Mononuclear cell (primary cell): Measurements from ENCODE around the gene UBL5. TPM values are rescaled to one million over a fixed set of nuclear protein-coding genes. Genes with fewer than 3 reads are reported as not detected.

Experiments
- H3K27me3 ChIP-seq: 2 replicates; pipeline ENCODE4 v1.6.0; 2011; ENCODE audit warnings: low read length, control low read depth; ENCODE audit not compliant: insufficient read depth
- H3K4me1 ChIP-seq: 2 replicates; pipeline ENCODE4 v1.5.1; 2011; ENCODE audit warnings: mild to moderate bottlenecking, low read length, control low read depth; ENCODE audit not compliant: insufficient read depth
- H3K4me3 ChIP-seq: 2 replicates; pipeline ENCODE4 v1.5.1; 2011; ENCODE audit warnings: mild to moderate bottlenecking, low read length, moderate library complexity
- H3K9me3 ChIP-seq: 2 replicates; pipeline ENCODE4 v1.5.1; 2011; ENCODE audit warnings: low read depth, mild to moderate bottlenecking, control low read depth, low read length
- total RNA-seq: library from RNA; depleted of rRNA; stranded (reverse); fragments of >200 nt; gene quantifications from one replicate; pipeline ENCODE4 v1.2.3, GENCODE V29; 2012

The UBL5 gene
- total RNA-seq, 1 donor: 75.8 TPM

DNA sequence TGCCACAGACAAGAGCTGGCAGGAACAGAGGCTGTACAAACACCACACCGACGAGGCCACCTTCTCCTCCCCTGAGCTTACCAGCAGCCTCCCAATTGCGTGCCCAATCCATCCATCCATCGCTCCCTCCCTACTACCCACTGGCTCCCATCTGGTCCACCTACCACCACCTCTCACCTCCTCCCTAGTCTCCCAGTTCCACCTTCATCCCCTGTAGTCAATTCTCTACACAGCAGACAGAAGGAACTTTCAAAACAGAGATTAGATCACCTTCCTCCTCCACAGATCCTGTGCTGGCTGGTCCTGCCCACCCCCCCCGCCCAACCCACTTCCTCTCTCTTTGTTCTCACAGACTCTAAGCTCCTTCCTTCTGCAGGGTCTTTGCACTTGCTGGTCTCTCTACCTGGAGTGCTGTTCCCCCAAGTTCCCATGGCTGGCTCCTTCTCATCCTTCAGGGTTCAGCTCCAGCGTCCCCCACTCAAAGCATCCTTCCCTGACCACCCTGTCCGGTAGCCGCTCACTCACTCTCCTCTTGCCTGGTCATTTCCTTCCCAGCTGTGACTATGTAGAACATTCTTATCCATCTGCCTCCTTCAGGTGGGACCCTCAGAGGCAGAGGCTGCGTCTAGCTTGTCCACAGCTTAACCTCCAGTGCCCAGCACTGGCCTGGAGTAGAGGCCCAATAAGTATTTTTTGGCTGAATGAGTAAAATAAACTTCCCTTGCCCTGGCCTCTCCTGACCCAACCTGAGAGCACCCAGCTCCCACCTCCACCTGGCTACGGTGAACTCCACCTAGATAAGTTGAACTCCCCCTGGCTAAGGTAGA lies 30.4 kb downstream of the UBL5 start:
- peaks cover 39% of the 10 kb centered on the region for H3K4me1 ChIP-seq
- H3K9me3 ChIP-seq: no peaks in the 10 kb centered on the region
- no peaks in the 10 kb centered on the region for H3K27me3 ChIP-seq
- H3K4me3 ChIP-seq: no peak overlapping the region

GRCh38 chr19:9858766-9859165 lies 31.0 kb downstream of the UBL5 start:
- Histone ChIP-seq H3K9me3 (no peaks in the 10 kb centered on the region), H3K27me3 (no peaks in the 10 kb centered on the region), H3K4me1 (peaks cover 41% of the 10 kb centered on the region), H3K4me3 (no peak overlapping the region)

DNA sequence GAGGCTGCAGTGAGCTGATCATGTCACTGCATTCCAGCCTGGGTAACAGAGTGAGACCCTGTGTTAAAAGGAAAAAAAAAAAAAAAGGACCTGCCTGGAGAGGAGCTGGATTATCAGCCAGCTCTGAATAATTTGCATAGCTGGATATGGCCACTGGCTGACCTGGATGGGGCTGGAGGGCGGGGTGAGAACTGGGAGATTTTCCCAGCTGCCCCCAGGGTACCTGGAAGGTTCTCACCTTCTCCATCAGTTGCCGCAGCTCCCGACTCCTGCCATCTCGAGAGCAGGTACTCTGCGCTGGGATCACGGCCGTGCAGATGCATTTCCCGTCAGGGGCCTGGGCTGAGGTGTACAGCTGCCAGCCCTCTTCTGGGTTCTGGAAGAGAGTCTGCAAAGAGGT lies 32.7 kb downstream of the UBL5 start:
- Histone ChIP-seq H3K9me3 (no peaks in the 10 kb centered on the region), H3K4me1 (peaks cover 41% of the 10 kb centered on the region), H3K27me3 (no peaks in the 10 kb centered on the region), H3K4me3 (no peak overlapping the region)

GRCh38 chr19:9861503-9861902 lies 33.8 kb downstream of the UBL5 start:
- peaks cover 47% of the 10 kb centered on the region for H3K4me1 ChIP-seq
- no peak overlapping the region for H3K4me3 ChIP-seq

DNA sequence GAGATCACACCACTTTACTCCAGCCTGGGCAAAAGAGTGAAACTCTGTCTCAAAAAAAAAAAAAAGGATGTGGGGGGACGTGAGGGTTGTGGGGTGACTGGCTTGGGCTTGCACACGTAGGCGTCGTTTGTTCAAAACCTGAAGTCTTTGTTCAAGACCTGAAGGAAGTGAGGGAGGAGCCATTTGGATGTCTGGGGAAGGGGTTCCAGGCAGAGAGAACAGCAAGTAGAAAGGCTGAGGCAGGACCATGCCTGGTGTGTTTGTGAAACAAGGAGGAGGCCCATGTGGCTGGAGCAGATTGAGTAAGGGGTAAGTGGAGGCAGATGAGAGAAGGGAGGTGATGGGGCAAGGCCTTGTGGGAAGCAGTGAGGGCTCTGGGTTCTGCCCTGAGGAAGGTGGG lies 35.2 kb downstream of the UBL5 start:
- H3K9me3 ChIP-seq: no peaks in the 10 kb centered on the region
- no peaks in the 10 kb centered on the region for H3K27me3 ChIP-seq
- H3K4me1 ChIP-seq: peaks cover 37% of the 10 kb centered on the region
- no peak overlapping the region for H3K4me3 ChIP-seq

More at GRCh38 chr19:9861503-9861902, 33.8 kb downstream of the UBL5 start:
- Histone ChIP-seq H3K27me3 (no peaks in the 10 kb centered on the region), H3K9me3 (no peaks in the 10 kb centered on the region)

DNA sequence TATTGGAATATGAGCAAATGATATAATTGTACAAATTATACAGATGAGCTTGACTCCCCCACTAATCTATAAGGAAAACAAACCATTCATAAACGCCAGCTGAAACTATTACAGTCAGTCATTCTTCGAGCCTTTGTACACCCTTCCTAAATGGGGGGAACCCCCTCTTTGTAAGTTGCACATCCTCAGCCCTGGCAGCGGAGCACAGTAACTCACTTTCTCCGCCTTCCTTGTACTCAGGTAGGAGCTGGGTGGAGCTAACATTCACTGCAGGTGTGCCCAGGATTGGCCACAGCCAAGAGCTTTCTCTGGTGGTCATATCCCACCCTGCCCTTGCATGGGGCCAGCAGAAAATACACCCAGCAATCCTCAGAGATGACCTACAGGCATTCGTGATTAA lies 36.0 kb downstream of the UBL5 start:
- H3K4me1 ChIP-seq: peaks cover 30% of the 10 kb centered on the region
- no peaks in the 10 kb centered on the region for H3K9me3 ChIP-seq
- no peak overlapping the region for H3K4me3 ChIP-seq
- H3K27me3 ChIP-seq: no peaks in the 10 kb centered on the region

- no peaks in the 10 kb centered on the region for H3K9me3 ChIP-seq
Measured at GRCh38 chr19:9865732-9866501, 38.2 kb downstream of the UBL5 start.

DNA sequence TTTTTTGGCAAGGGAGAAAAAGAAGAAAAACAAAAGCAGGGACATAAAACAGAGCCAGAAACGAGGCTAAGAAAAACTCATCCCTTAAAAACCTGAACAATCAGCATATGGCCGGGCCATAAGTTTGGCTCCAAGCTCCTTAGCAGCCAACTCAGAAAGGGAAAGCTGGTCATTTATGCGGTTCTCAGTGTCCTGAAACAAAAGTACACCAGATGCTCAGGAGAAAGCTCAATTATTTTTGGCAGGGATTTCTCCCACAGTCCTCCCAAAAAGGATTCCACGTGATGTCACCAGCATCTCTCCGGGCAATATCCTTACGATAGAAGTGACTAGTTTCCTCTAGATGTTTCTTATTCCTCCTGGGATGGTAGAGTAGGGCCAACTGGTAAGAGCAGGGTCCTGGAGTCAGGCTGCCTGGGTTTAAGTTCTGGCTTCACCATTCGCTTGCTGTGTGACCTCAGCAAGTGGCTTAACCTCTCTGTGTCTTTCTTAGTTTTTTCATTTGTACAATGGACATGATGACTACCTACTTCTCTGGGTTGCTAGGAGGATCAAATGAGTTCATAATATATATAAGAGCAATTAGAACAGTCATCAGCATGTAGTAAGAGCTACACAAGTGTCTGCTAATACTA lies 41.4 kb downstream of the UBL5 start:
- no peaks in the 10 kb centered on the region for H3K27me3 ChIP-seq

More at GRCh38 chr19:9865732-9866501, 38.2 kb downstream of the UBL5 start:
- Histone ChIP-seq H3K4me3 (no peak overlapping the region), H3K27me3 (no peaks in the 10 kb centered on the region), H3K4me1 (peaks cover 25% of the 10 kb centered on the region)

GRCh38 chr19:9871626-9872338 lies 44.1 kb downstream of the UBL5 start:
- Histone ChIP-seq H3K4me1 (peaks cover 2% of the 10 kb centered on the region), H3K27me3 (no peaks in the 10 kb centered on the region), H3K4me3 (no peak overlapping the region), H3K9me3 (no peaks in the 10 kb centered on the region)

More for the DNA sequence above, 41.4 kb downstream of the UBL5 start:
- Histone ChIP-seq H3K4me1 (peaks cover 13% of the 10 kb centered on the region), H3K4me3 (no peak overlapping the region), H3K9me3 (no peaks in the 10 kb centered on the region)

- no peaks in the 10 kb centered on the region for H3K4me1 ChIP-seq
- H3K27me3 ChIP-seq: no peaks in the 10 kb centered on the region
- H3K9me3 ChIP-seq: no peaks in the 10 kb centered on the region
- no peak overlapping the region for H3K4me3 ChIP-seq
Measured at GRCh38 chr19:9872618-9873242, 45.0 kb downstream of the UBL5 start.

- Histone ChIP-seq H3K4me3 (no peak overlapping the region), H3K4me1 (no peaks in the 10 kb centered on the region), H3K27me3 (no peaks in the 10 kb centered on the region), H3K9me3 (no peaks in the 10 kb centered on the region)
Measured at GRCh38 chr19:9875031-9875627, 47.4 kb downstream of the UBL5 start.

GRCh38 chr19:9875796-9876195 lies 48.1 kb downstream of the UBL5 start:
- Histone ChIP-seq H3K27me3 (no peaks in the 10 kb centered on the region), H3K4me1 (no peaks in the 10 kb centered on the region), H3K4me3 (no peak overlapping the region), H3K9me3 (no peaks in the 10 kb centered on the region)

DNA sequence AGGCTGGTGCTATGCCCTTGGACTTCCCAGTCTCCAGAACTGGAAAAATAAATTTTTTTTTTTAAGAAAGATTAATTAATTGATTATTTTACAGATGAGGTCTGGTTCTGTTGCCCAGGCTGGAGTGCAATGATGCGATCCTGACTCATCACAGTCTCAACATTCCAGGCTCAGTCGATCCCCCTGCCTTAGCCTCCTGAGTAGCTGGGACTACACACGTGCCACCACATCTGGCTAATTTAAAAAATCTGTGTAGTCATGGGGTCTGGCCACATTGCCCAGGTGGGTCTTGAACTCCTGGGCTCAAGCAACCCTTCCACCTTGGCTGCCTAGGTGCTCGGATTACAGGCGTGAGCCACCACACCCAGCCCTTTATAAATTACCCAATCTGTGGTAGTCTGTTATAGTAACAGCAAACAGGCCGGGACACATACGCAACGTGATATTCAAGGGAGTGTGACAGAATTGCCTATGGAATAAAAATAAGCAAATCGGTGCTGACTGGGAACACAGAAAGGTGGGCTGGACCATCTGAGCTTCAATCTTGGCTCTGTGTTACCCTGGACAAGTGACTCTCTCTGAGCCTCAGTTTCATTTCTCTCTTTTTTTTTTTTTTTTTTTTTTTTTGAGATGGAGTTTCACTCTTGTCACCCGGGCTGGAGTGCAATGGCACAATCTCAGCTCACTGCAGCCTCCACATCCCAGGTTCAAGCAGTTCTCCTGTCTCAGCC lies 50.2 kb downstream of the UBL5 start:
- Histone ChIP-seq H3K27me3 (no peaks in the 10 kb centered on the region), H3K4me3 (no peak overlapping the region), H3K4me1 (no peaks in the 10 kb centered on the region)

More for the DNA sequence above, 50.2 kb downstream of the UBL5 start:
- H3K9me3 ChIP-seq: no peaks in the 10 kb centered on the region
